IMR-90 (cell line): Measurements from ENCODE around the gene ANKRD34C. TPM values are rescaled to one million over a fixed set of nuclear protein-coding genes. Genes with fewer than 3 reads are reported as not detected.

ENCODE experiments used
- ATAC-seq: fragments of 200-7000 bp; cut with Tn5 transposase; 2 replicates; pipeline ENCODE4 v1.9.1; 2020; ENCODE audit warnings: low read depth, mild to moderate bottlenecking, moderate library complexity
- BruUV-seq: library from RNA; stranded (reverse); fragments of 400-500 nt; replicated peaks from 2 replicates; lab custom pipeline; 2021; lab: Mats Ljungman, UMichigan
- CTCF ChIA-PET: fragments of 300-600 bp; formaldehyde crosslinking; extraction: SDS; loops from one replicate; lab custom pipeline; 2021; ENCODE audit warnings: antibody characterized with exemption; lab: Yijun Ruan, JAX
- POLR2A ChIA-PET: fragments of 300-600 bp; sonication (Branson Sonifier 250); formaldehyde crosslinking; loops from one replicate; lab custom pipeline; 2022; ENCODE audit warnings: antibody characterized with exemption; ENCODE audit not compliant: unreplicated experiment; lab: Charles Lee
- DNase-seq: peaks from one replicate; pipeline ENCODE4 v3.0.0; 2013
- H2AFZ ChIP-seq: replicated peaks from 2 replicates; pipeline ENCODE3; 2013; ENCODE audit warnings: low read length, mild to moderate bottlenecking; ENCODE audit not compliant: poor library complexity
- H2AK5ac ChIP-seq: 2 replicates; pipeline ENCODE4 v1.6.1; 2013; ENCODE audit warnings: low read depth, low read length, inconsistent platforms
- H2AK9ac ChIP-seq: replicated peaks from 2 replicates; pipeline ENCODE3; 2013; ENCODE audit warnings: mild to moderate bottlenecking, low read depth, low read length, moderate library complexity; ENCODE audit not compliant: poor library complexity
- H2BK120ac ChIP-seq: 2 replicates; pipeline ENCODE4 v1.6.1; 2013; ENCODE audit warnings: low read depth, low read length, inconsistent platforms
- H2BK15ac ChIP-seq: 3 replicates; pipeline ENCODE4 v1.6.1; 2013; ENCODE audit warnings: low read depth, low read length, inconsistent platforms
- H2BK20ac ChIP-seq: 2 replicates; pipeline ENCODE4 v1.6.1; 2013; ENCODE audit warnings: low read depth, mild to moderate bottlenecking, inconsistent platforms, low read length, moderate library complexity
- H2BK5ac ChIP-seq: 2 replicates; pipeline ENCODE4 v1.6.1; 2013; ENCODE audit warnings: mild to moderate bottlenecking, low read depth, low read length, inconsistent platforms; ENCODE audit not compliant: poor library complexity, severe bottlenecking
- H3K14ac ChIP-seq: replicated peaks from 2 replicates; pipeline ENCODE4 v1.6.1; 2013; ENCODE audit warnings: low read depth, low read length, inconsistent platforms
- H3K18ac ChIP-seq: 2 replicates; pipeline ENCODE4 v1.6.1; 2013; ENCODE audit warnings: low read depth, low read length, control low read depth
- H3K23ac ChIP-seq: 2 replicates; pipeline ENCODE4 v1.6.1; 2013; ENCODE audit warnings: low read depth, low read length, inconsistent platforms
- H3K27ac ChIP-seq: 2 replicates; pipeline ENCODE4 v1.5.1; 2013; ENCODE audit warnings: mild to moderate bottlenecking, control low read depth, low read length; ENCODE audit not compliant: insufficient read depth
- H3K27me3 ChIP-seq: 2 replicates; pipeline ENCODE4 v1.6.1; 2013; ENCODE audit warnings: low read length; ENCODE audit not compliant: control insufficient read depth, insufficient read depth
- H3K36me3 ChIP-seq: 2 replicates; pipeline ENCODE4 v1.6.1; 2013; ENCODE audit warnings: low read length, mixed read lengths; ENCODE audit not compliant: control insufficient read depth, insufficient read depth
- H3K4ac ChIP-seq: 2 replicates; pipeline ENCODE4 v1.6.1; 2013; ENCODE audit warnings: low read depth, low read length, inconsistent platforms
- H3K4me1 ChIP-seq: 2 replicates; pipeline ENCODE4 v1.6.1; 2013; ENCODE audit warnings: low read length, mixed read lengths; ENCODE audit not compliant: control insufficient read depth, insufficient read depth
- H3K4me2 ChIP-seq: 2 replicates; pipeline ENCODE4 v1.6.1; 2013; ENCODE audit warnings: low read depth, mild to moderate bottlenecking, control low read depth, low read length, moderate library complexity
- H3K4me3 ChIP-seq: 2 replicates; pipeline ENCODE4 v1.5.1; 2013; ENCODE audit warnings: low read depth, mild to moderate bottlenecking, control low read depth, low read length, moderate library complexity; ENCODE audit not compliant: insufficient read depth
- H3K56ac ChIP-seq: 2 replicates; pipeline ENCODE4 v1.6.1; 2013; ENCODE audit warnings: low read length, inconsistent platforms; ENCODE audit not compliant: insufficient read depth; ENCODE audit errors: extremely low read depth
- H3K79me1 ChIP-seq, 2 experiments: 2 replicates each; pipeline ENCODE4 v1.6.1; 2013; ENCODE audit warnings: low read length in 2 of 2, inconsistent platforms in 1 of 2, low read depth in 1 of 2
- H3K9ac ChIP-seq: 2 replicates; pipeline ENCODE4 v1.6.1; 2013; ENCODE audit warnings: low read depth, low read length, control low read depth
- H3K9me1 ChIP-seq: 2 replicates; pipeline ENCODE4 v1.6.1; 2013; ENCODE audit warnings: low read length, inconsistent platforms; ENCODE audit not compliant: insufficient read depth
- H3K9me3 ChIP-seq: 2 replicates; pipeline ENCODE4 v1.6.1; 2013; ENCODE audit warnings: low read length; ENCODE audit not compliant: control insufficient read depth, insufficient read depth
- H4K20me1 ChIP-seq: 2 replicates; pipeline ENCODE4 v1.6.1; 2013; ENCODE audit warnings: low read length, inconsistent platforms; ENCODE audit not compliant: insufficient read depth
- H4K5ac ChIP-seq: 2 replicates; pipeline ENCODE4 v1.6.1; 2013; ENCODE audit warnings: mild to moderate bottlenecking, low read depth, low read length, control low read depth
- H4K8ac ChIP-seq, 2 experiments: 2 replicates each; pipeline ENCODE4 v1.6.1; 2013; ENCODE audit warnings: low read depth in 2 of 2, low read length in 2 of 2, control low read depth in 1 of 2, inconsistent platforms in 1 of 2
- H4K91ac ChIP-seq: 2 replicates; pipeline ENCODE4 v1.6.1; 2013; ENCODE audit warnings: low read depth, low read length, inconsistent platforms; ENCODE audit not compliant: insufficient read depth
- BHLHE40 ChIP-seq: fragments of 150-350 bp; IDR thresholded peaks from 2 replicates; pipeline ENCODE4 v1.6.1; 2016; ENCODE audit warnings: mild to moderate bottlenecking, low read depth, low read length
- CEBPB ChIP-seq: IDR thresholded peaks from 2 replicates; pipeline ENCODE4 v1.6.1; 2012; ENCODE audit warnings: low read depth, low read length, improper control_type of control experiment
- CHD1 ChIP-seq: IDR thresholded peaks from 2 replicates; pipeline ENCODE4 v1.6.1; 2012; ENCODE audit warnings: low read depth, low read length, improper control_type of control experiment
- CTCF ChIP-seq: conservative IDR thresholded peaks from 2 replicates; pipeline ENCODE4 v1.5.1; 2012; ENCODE audit warnings: mild to moderate bottlenecking, low read depth, low read length, improper control_type of control experiment
- ELK1 ChIP-seq: fragments of 150-350 bp; IDR thresholded peaks from 2 replicates; pipeline ENCODE4 v1.6.1; 2016; ENCODE audit warnings: low read depth, mild to moderate bottlenecking, low read length, moderate library complexity, borderline replicate concordance
- FOS ChIP-seq: fragments of 150-350 bp; IDR thresholded peaks from 2 replicates; pipeline ENCODE4 v1.6.1; 2016; ENCODE audit warnings: low read depth, low read length
- MAFK ChIP-seq: IDR thresholded peaks from 2 replicates; pipeline ENCODE4 v1.6.1; 2012; ENCODE audit warnings: low read depth, low read length, improper control_type of control experiment
- MAZ ChIP-seq: IDR thresholded peaks from 2 replicates; pipeline ENCODE4 v1.6.1; 2012; ENCODE audit warnings: low read depth, mild to moderate bottlenecking, low read length, improper control_type of control experiment, moderate library complexity, borderline replicate concordance
- MXI1 ChIP-seq: IDR thresholded peaks from 2 replicates; pipeline ENCODE4 v1.6.1; 2012; ENCODE audit warnings: low read depth, mild to moderate bottlenecking, low read length, moderate library complexity, borderline replicate concordance
- NFE2L2 ChIP-seq: fragments of 150-350 bp; IDR thresholded peaks from 2 replicates; pipeline ENCODE4 v1.6.1; 2016; ENCODE audit warnings: low read depth, mild to moderate bottlenecking, low read length
- POLR2A ChIP-seq: IDR thresholded peaks from 2 replicates; pipeline ENCODE4 v1.6.1; 2012; ENCODE audit warnings: mild to moderate bottlenecking, low read depth, low read length
- RAD21 ChIP-seq: IDR thresholded peaks from 2 replicates; pipeline ENCODE4 v1.6.1; 2012; ENCODE audit warnings: low read length, improper control_type of control experiment
- RCOR1 ChIP-seq: IDR thresholded peaks from 2 replicates; pipeline ENCODE4 v1.6.1; 2012; ENCODE audit warnings: mild to moderate bottlenecking, low read length, improper control_type of control experiment; ENCODE audit not compliant: insufficient replicate concordance
- RFX5 ChIP-seq: IDR thresholded peaks from 2 replicates; pipeline ENCODE4 v1.8.0; 2012; ENCODE audit warnings: low read depth, mild to moderate bottlenecking, low read length, moderate library complexity
- SMC3 ChIP-seq: fragments of 150-350 bp; IDR thresholded peaks from 2 replicates; pipeline ENCODE4 v1.6.1; 2016; ENCODE audit warnings: low read depth, mild to moderate bottlenecking, antibody characterized with exemption, low read length, moderate library complexity
- USF2 ChIP-seq: fragments of 150-350 bp; IDR thresholded peaks from 2 replicates; pipeline ENCODE4 v1.6.1; 2017; ENCODE audit warnings: mild to moderate bottlenecking, antibody characterized with exemption, low read length, low read depth
- WGBS, 2 experiments: methylation state at CpG; one replicate each; pipeline versions ENCODE4 v1.1.5 to v1.1.7; 2013; ENCODE audit warnings: missing lambda C conversion rate in 2 of 2; ENCODE audit not compliant: insufficient read length in 1 of 2; ENCODE audit errors: extremely low coverage in 2 of 2; 5-methylcytosine and 5-hydroxymethylcytosine counted together
- dilution Hi-C: fragments of 300-500 bp; cut with HindIII; formaldehyde crosslinking; loops from one replicate; pipeline ENCODE4 v1.14.3; 2018; ENCODE audit warnings: low sequenced_read_pairs; ENCODE audit not compliant: unreplicated experiment
- in situ Hi-C: fragments of 300-500 bp; cut with MboI; formaldehyde crosslinking; loops from 3 replicates; pipeline ENCODE4 v1.14.3; 2019; ENCODE audit warnings: low sequenced_read_pairs, inconsistent platforms, mixed read lengths
- intact Hi-C: fragments of 100-400 bp; cut with micrococcal nuclease; formaldehyde crosslinking; loops from 2 replicates; pipeline ENCODE4 v1.10.0; 2022
- polyA plus RNA-seq, 3 experiments: library from polyadenylated mRNA; depleted of rRNA; stranded (reverse); fragments of >200 nt; gene quantifications; 2 replicates each; pipeline ENCODE4 v1.2.3, GENCODE V29; 2012; ENCODE audit warnings: low replicate concordance in 1 of 3
- total RNA-seq: library from RNA; depleted of rRNA; stranded (reverse); fragments of >200 nt; gene quantifications from 2 replicates; pipeline ENCODE4 v1.2.3, GENCODE V29; 2012

The ANKRD34C gene
- total and polyA plus RNA-seq, 2 of the 4 experiments (the other 2 are of a cell fraction): not detected

- Histone ChIP-seq H2BK5ac (no peak overlapping the region), H3K9me1 (no peaks in the 10 kb centered on the region), H3K4ac (no peak overlapping the region), H3K9ac (no peak overlapping the region), H3K14ac (no peak overlapping the region), H3K27ac (no peak overlapping the region), H4K5ac (no peak overlapping the region), H3K4me3 (no peak overlapping the region), H4K20me1 (no peaks in the 10 kb centered on the region), H4K8ac (no peak overlapping the region), H3K27me3 (no peaks in the 10 kb centered on the region; the same call in 1 of the 2 replicates), H3K56ac (no peak overlapping the region), H2AK9ac (no peak overlapping the region), H2AK5ac (no peak overlapping the region), H3K4me2 (no peak overlapping the region), H3K23ac (no peak overlapping the region), H2BK20ac (no peak overlapping the region), H3K9me3 (no peaks in the 10 kb centered on the region), H4K91ac (no peak overlapping the region), H3K36me3 (no peaks in the 10 kb centered on the region), H2AFZ (no peak overlapping the region), H3K79me1 (no peaks in the 10 kb centered on the region), H3K18ac (no peak overlapping the region), H2BK120ac (no peak overlapping the region), H2BK15ac (no peak overlapping the region), H3K4me1 (no peaks in the 10 kb centered on the region)
- ATAC-seq (no peak), DNase-seq (no peak)
- intact Hi-C loops (no loop called here), in situ Hi-C loops (no loop called here), dilution Hi-C loops (no loop called here)
- ChIA-PET CTCF (no interaction called here), POLR2A (no interaction called here)
- WGBS, 2 experiments: no CpG with 5 or more reads among the region's 1 CpG
- no TSS peak for BruUV-seq
- TF ChIP-seq SMC3 (no peak), ELK1 (no peak), MXI1 (no peak), POLR2A (no peak), FOS (no peak), CHD1 (no peak), CEBPB (no peak), RCOR1 (no peak), RAD21 (no peak), NFE2L2 (no peak), USF2 (no peak), MAFK (no peak), BHLHE40 (no peak), RFX5 (no peak), CTCF (no peak), MAZ (no peak)
Measured at GRCh38 chr15:79261836-79262235, 20.7 kb upstream of the ANKRD34C start.
